SK-N-SH (cell line): ENCODE results near the gene GANAB. TPM values are rescaled to one million over a fixed set of nuclear protein-coding genes. Genes with fewer than 3 reads are reported as not detected.

Experiments
- CTCF ChIA-PET: fragments of 300-600, 350-600 bp; formaldehyde crosslinking; extraction: SDS; loops from one replicate; lab custom pipeline; 2021; lab: Yijun Ruan, JAX
- POLR2A ChIA-PET: fragments of 350-600 bp; sonication (Branson Sonifier 250); formaldehyde crosslinking; extraction: SDS; loops from one replicate; lab custom pipeline; 2020; ENCODE audit warnings: antibody characterized with exemption, inconsistent platforms; lab: Yijun Ruan, JAX
- DNase-seq: peaks from one replicate; pipeline ENCODE4 v3.0.0; 2012
- H2AFZ ChIP-seq: fragments of 200-600 bp; sonication (generic); 2 replicates; pipeline ENCODE4 v1.8.1; 2016; ENCODE audit warnings: antibody characterized with exemption, mild to moderate bottlenecking, low read depth
- H3F3A ChIP-seq: fragments of 200-600 bp; sonication (generic); replicated peaks from 2 replicates; pipeline ENCODE3; 2016; ENCODE audit warnings: antibody characterized with exemption, mild to moderate bottlenecking; ENCODE audit not compliant: insufficient read depth
- H3K27ac ChIP-seq, 2 experiments: fragments of 200-500 bp in 1 of 2; fragments of 200-600 bp in 1 of 2; sonication (Bioruptor generic) in 1 of 2; sonication (generic), shearing (Covaris generic) in 1 of 2; 2 replicates each; pipeline versions ENCODE4 v1.5.1 to v1.6.1; 2014 to 2016; ENCODE audit warnings: low read depth in 2 of 2, inconsistent platforms in 1 of 2, low read length in 1 of 2, mild to moderate bottlenecking in 1 of 2, mixed read lengths in 1 of 2
- H3K27me3 ChIP-seq: fragments of 200-600 bp; sonication (generic), shearing (Covaris generic); 2 replicates; pipeline ENCODE4 v1.6.1; 2016; ENCODE audit warnings: mixed run types; ENCODE audit not compliant: insufficient read depth
- H3K36me3 ChIP-seq, 2 experiments: fragments of 200-500 bp in 1 of 2; fragments of 200-600 bp in 1 of 2; sonication (Bioruptor generic) in 1 of 2; sonication (generic) in 1 of 2; replicated peaks in 1 of 2; 2 replicates each; pipeline versions ENCODE3 to v1.5.1; 2014 to 2016; ENCODE audit warnings: low read length in 1 of 2, mild to moderate bottlenecking in 1 of 2; ENCODE audit not compliant: insufficient read depth in 2 of 2, control insufficient read depth in 1 of 2
- H3K4me1 ChIP-seq, 2 experiments: fragments of 200-500 bp in 1 of 2; fragments of 200-600 bp in 1 of 2; sonication (Bioruptor generic) in 1 of 2; sonication (generic), shearing (Covaris generic) in 1 of 2; 2 replicates each; pipeline versions ENCODE4 v1.5.1 to v1.6.1; 2014 to 2016; ENCODE audit warnings: low read depth in 1 of 2, low read length in 1 of 2, mixed run types in 1 of 2; ENCODE audit not compliant: insufficient read depth in 2 of 2, control insufficient read depth in 1 of 2
- H3K4me2 ChIP-seq: fragments of 200-600 bp; sonication (generic), shearing (Covaris generic); 2 replicates; pipeline ENCODE4 v1.6.1; 2017; ENCODE audit warnings: mixed run types
- H3K4me3 ChIP-seq, 2 experiments: fragments of 200-500 bp in 1 of 2; fragments of 200-600 bp in 1 of 2; sonication (Bioruptor generic) in 1 of 2; sonication (generic), shearing (Covaris generic) in 1 of 2; 2 replicates each; pipeline versions ENCODE4 v1.5.1 to v1.8.1; 2014 to 2016; ENCODE audit warnings: low read depth in 2 of 2, inconsistent platforms in 1 of 2, low read length in 1 of 2, mild to moderate bottlenecking in 1 of 2, mixed read lengths in 1 of 2, moderate library complexity in 1 of 2
- H3K79me2 ChIP-seq: fragments of 200-600 bp; sonication (generic); 2 replicates; pipeline ENCODE4 v1.8.1; 2017; ENCODE audit warnings: mild to moderate bottlenecking; ENCODE audit not compliant: insufficient read depth
- H3K9ac ChIP-seq: fragments of 200-600 bp; sonication (generic); 2 replicates; pipeline ENCODE4 v1.6.1; 2017; ENCODE audit warnings: mixed run types
- H3K9me2 ChIP-seq: fragments of 200-600 bp; sonication (generic); 2 replicates; pipeline ENCODE4 v1.6.1; 2017; ENCODE audit warnings: mixed run types
- H3K9me3 ChIP-seq: fragments of 200-600 bp; sonication (generic); 2 replicates; pipeline ENCODE4 v1.6.1; 2017; ENCODE audit warnings: mixed run types, mild to moderate bottlenecking, moderate library complexity
- H4K20me1 ChIP-seq: fragments of 200-600 bp; sonication (generic); 2 replicates; pipeline ENCODE4 v1.6.1; 2017; ENCODE audit warnings: mild to moderate bottlenecking, mixed run types; ENCODE audit not compliant: insufficient read depth
- FOSL2 ChIP-seq: IDR thresholded peaks from 2 replicates; pipeline ENCODE4 v1.4.0; 2012; ENCODE audit warnings: low read depth, mild to moderate bottlenecking, moderate library complexity, borderline replicate concordance
- IRF3 ChIP-seq: fragments of 150-350 bp; IDR thresholded peaks from 2 replicates; pipeline ENCODE4 v1.6.1; 2016; ENCODE audit warnings: mild to moderate bottlenecking, low read depth, low read length
- MEF2A ChIP-seq: IDR thresholded peaks from 2 replicates; pipeline ENCODE4 v1.4.0; 2012; ENCODE audit warnings: low read depth, borderline replicate concordance
- NFIC ChIP-seq: IDR thresholded peaks from 2 replicates; pipeline ENCODE4 v1.4.0; 2012; ENCODE audit warnings: borderline replicate concordance
- NRF1 ChIP-seq: IDR thresholded peaks from 2 replicates; pipeline ENCODE4 v1.6.1; 2012; ENCODE audit warnings: low read depth, mild to moderate bottlenecking, low read length
- RAD21 ChIP-seq: IDR thresholded peaks from 2 replicates; pipeline ENCODE4 v1.6.1; 2012; ENCODE audit warnings: mild to moderate bottlenecking, low read length
- RCOR1 ChIP-seq: fragments of 150-350 bp; IDR thresholded peaks from 2 replicates; pipeline ENCODE4 v1.6.1; 2017; ENCODE audit warnings: antibody characterized with exemption, low read length
- RXRA ChIP-seq: IDR thresholded peaks from 2 replicates; pipeline ENCODE4 v1.4.0; 2012; ENCODE audit warnings: low read depth, mild to moderate bottlenecking, borderline replicate concordance
- TCF12 ChIP-seq: IDR thresholded peaks from 2 replicates; pipeline ENCODE4 v1.4.0; 2012
- TEAD4 ChIP-seq: IDR thresholded peaks from 2 replicates; pipeline ENCODE4 v1.4.0; 2012; ENCODE audit warnings: mild to moderate bottlenecking, borderline replicate concordance; ENCODE audit not compliant: insufficient read depth
- ZBTB33 ChIP-seq: IDR thresholded peaks from 2 replicates; pipeline ENCODE4 v1.4.0; 2012; ENCODE audit warnings: low read depth, borderline replicate concordance
- WGBS: methylation state at CpG from one replicate; pipeline ENCODE4 v1.1.6; 2017; ENCODE audit warnings: low lambda C conversion rate; 5-methylcytosine and 5-hydroxymethylcytosine counted together
- polyA plus RNA-seq, 3 experiments: library from polyadenylated mRNA; depleted of rRNA; stranded (reverse); fragments of >200 nt; gene quantifications; 2 replicates each; pipeline ENCODE4 v1.2.3, GENCODE V29; 2012
- TF ChIP-seq, protein P1 (sequence below): fragments of 200-600 bp; sonication (generic); IDR thresholded peaks from 2 replicates; pipeline ENCODE4 v1.6.1; 2017; ENCODE audit warnings: antibody characterized with exemption, mild to moderate bottlenecking, moderate library complexity
- TF ChIP-seq, protein P2 (sequence below): IDR thresholded peaks from 2 replicates; pipeline ENCODE4 v1.4.0; 2012; ENCODE audit warnings: low read depth, borderline replicate concordance

Gene GANAB
- polyA plus RNA-seq, 1 of the 3 experiments (the other 2 are of a cell fraction) = 275 TPM

- TF ChIP-seq IRF3 (no peak), NRF1 (no peak), ZBTB33 (0 out of 2 replicates have a peak, but pooled peaks have one; percentile 5), FOSL2 (no peak), TCF12 (no peak), RXRA (no peak)
- TF ChIP-seq, protein P1, sequence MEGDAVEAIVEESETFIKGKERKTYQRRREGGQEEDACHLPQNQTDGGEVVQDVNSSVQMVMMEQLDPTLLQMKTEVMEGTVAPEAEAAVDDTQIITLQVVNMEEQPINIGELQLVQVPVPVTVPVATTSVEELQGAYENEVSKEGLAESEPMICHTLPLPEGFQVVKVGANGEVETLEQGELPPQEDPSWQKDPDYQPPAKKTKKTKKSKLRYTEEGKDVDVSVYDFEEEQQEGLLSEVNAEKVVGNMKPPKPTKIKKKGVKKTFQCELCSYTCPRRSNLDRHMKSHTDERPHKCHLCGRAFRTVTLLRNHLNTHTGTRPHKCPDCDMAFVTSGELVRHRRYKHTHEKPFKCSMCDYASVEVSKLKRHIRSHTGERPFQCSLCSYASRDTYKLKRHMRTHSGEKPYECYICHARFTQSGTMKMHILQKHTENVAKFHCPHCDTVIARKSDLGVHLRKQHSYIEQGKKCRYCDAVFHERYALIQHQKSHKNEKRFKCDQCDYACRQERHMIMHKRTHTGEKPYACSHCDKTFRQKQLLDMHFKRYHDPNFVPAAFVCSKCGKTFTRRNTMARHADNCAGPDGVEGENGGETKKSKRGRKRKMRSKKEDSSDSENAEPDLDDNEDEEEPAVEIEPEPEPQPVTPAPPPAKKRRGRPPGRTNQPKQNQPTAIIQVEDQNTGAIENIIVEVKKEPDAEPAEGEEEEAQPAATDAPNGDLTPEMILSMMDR = no peak
Observed at GRCh38 chr11:62611705-62612365, 34.6 kb downstream of the GANAB start (continued).

DNA sequence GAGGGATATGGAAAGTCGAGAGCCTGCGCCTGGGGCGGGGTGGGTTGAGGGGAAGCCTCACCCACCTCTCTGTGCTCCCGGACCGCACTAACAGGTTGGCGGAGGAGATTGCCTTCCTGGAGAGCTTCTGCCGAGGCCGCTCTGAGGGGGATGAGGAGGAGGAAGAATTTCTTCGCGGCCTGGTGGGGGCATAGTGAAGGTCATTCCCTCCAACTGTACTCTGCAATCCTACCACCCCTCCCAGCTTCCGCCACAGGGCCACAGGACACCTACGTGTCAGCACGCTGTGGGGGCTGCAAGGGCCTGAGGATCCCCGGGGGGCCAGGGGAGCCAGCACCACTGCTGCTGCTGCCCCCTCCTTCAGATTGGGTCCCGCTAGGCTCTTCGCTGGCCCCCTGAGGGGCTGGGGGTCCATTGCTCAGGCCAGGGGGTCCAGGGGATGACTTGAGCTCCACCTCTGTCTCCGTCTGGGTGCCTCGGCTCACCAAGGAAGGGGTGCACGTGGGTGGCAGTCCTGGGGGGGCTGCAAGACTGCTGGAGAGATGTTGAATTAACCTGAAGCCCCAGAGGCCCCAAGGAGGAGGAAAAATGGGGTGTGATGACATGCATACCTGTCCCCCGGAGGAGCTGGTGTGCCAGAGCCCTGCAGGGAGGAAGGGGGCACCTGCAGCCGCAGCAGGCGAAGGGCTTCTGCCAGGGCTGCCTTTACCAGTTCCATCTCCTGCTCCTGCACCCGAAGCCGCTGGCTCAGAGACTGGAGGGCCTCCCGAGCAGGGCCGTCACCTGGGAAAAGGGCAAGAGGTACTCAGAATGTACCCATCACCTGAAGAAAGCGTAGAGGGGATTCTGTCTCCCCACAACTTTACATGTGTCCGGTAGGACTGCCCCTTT lies 35.4 kb downstream of the GANAB start:
- H3K79me2 ChIP-seq = peaks cover 17% of the 10 kb centered on the region; the same call in 1 of the 2 replicates
- H3K27me3 ChIP-seq = no peaks in the 10 kb centered on the region
- TF ChIP-seq MEF2A = no peak
- TF ChIP-seq, protein P2, sequence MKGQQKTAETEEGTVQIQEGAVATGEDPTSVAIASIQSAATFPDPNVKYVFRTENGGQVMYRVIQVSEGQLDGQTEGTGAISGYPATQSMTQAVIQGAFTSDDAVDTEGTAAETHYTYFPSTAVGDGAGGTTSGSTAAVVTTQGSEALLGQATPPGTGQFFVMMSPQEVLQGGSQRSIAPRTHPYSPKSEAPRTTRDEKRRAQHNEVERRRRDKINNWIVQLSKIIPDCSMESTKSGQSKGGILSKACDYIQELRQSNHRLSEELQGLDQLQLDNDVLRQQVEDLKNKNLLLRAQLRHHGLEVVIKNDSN = no peak
- TF ChIP-seq NFIC = no peak
- TF ChIP-seq RAD21 = no peak
- no peak for TF ChIP-seq RCOR1
- TF ChIP-seq TEAD4 = no peak
- no peak overlapping the region for H2AFZ ChIP-seq
- peak overlapping the region; percentile 70 for H3K9ac ChIP-seq
- H4K20me1 ChIP-seq = no peaks in the 10 kb centered on the region
- peaks cover 13 to 17% of the 10 kb centered on the region in 2 experiments for H3K36me3 ChIP-seq
- H3K4me1 ChIP-seq = peaks cover 4 to 24% of the 10 kb centered on the region in 2 experiments; a peak in 2 of 4 replicates
- no peaks in the 10 kb centered on the region for H3K9me3 ChIP-seq
- peak overlapping the region; percentile 71 to 81 for H3K4me3 ChIP-seq
- no peaks in the 10 kb centered on the region for H3K9me2 ChIP-seq
- no peak for DNase-seq
- POLR2A ChIA-PET = interaction anchor here (1.0 to 2.7 kb wide), 6 partner anchors 10 to 54 kb away, joined by 3 to 18 read pairs (median 10); partner anchors contain the start of genes B3GAT3, C11orf98, CSKMT and EEF1G
- H3K27ac ChIP-seq = peak overlapping the region; percentile 70 to 92
- CTCF ChIA-PET = interaction anchor here (0.8 to 6.9 kb wide), 16 partner anchors 7 to 841 kb away, joined by 3 to 69 read pairs (median 6); partner anchors contain the start of genes B3GAT3, C11orf98, CSKMT and LBHD1
- H3K4me2 ChIP-seq = peak overlapping the region; percentile 82
- H3F3A ChIP-seq = peaks cover 27% of the 10 kb centered on the region
- 81% methylated on average over 20 of the region's 28 CpGs for WGBS
